ENCODE data around the gene CPB2.

The CPB2 gene

GRCh38 chr13:46097663-46098062 lies 7.2 kb downstream of the CPB2 start:
- Mint-ChIP-seq H3K4me3 (no peak overlapping the region), H3K27me3 (ENCODE audit: low read depth) (peaks cover 24% of the 10 kb centered on the region), H3K9me3 (no peaks in the 10 kb centered on the region), H3K27ac (no peak overlapping the region), H3K4me1 (ENCODE audit: low read depth) (no peaks in the 10 kb centered on the region), H3K36me3 (ENCODE audit: low read depth) (no peaks in the 10 kb centered on the region)
- DNase-seq (ENCODE audit: low spot score): no peak

- H3K4me3 Mint-ChIP-seq: no peak overlapping the region
- no peak for DNase-seq (ENCODE audit: low spot score)
These were observed 7.8 kb downstream of the CPB2 start for GRCh38 chr13:46097015-46097414.

GRCh38 chr13:46094478-46094877 lies 10.4 kb downstream of the CPB2 start:
- Mint-ChIP-seq H3K36me3 (ENCODE audit: low read depth) (no peaks in the 10 kb centered on the region), H3K9me3 (no peaks in the 10 kb centered on the region)

More at GRCh38 chr13:46097015-46097414, 7.8 kb downstream of the CPB2 start:
- H3K27me3 Mint-ChIP-seq (ENCODE audit: low read depth): peaks cover 27% of the 10 kb centered on the region
- H3K36me3 Mint-ChIP-seq (ENCODE audit: low read depth): no peaks in the 10 kb centered on the region
- no peak overlapping the region for H3K27ac Mint-ChIP-seq
- no peaks in the 10 kb centered on the region for H3K4me1 Mint-ChIP-seq (ENCODE audit: low read depth)
- H3K9me3 Mint-ChIP-seq: no peaks in the 10 kb centered on the region

GRCh38 chr13:46088821-46089562 lies 15.8 kb downstream of the CPB2 start:
- H3K27ac Mint-ChIP-seq: no peak overlapping the region
- no peak overlapping the region for H3K4me3 Mint-ChIP-seq
- H3K36me3 Mint-ChIP-seq (ENCODE audit: low read depth): no peaks in the 10 kb centered on the region

More at GRCh38 chr13:46094478-46094877, 10.4 kb downstream of the CPB2 start:
- H3K4me3 Mint-ChIP-seq: no peak overlapping the region
- H3K27me3 Mint-ChIP-seq (ENCODE audit: low read depth): peaks cover 27% of the 10 kb centered on the region
- no peak overlapping the region for H3K27ac Mint-ChIP-seq
- DNase-seq (ENCODE audit: low spot score): no peak
- no peaks in the 10 kb centered on the region for H3K4me1 Mint-ChIP-seq (ENCODE audit: low read depth)

GRCh38 chr13:46087481-46087880 lies 17.4 kb downstream of the CPB2 start:
- H3K27ac Mint-ChIP-seq: no peak overlapping the region
- no peaks in the 10 kb centered on the region for H3K36me3 Mint-ChIP-seq (ENCODE audit: low read depth)
- no peak overlapping the region for H3K4me3 Mint-ChIP-seq
- H3K9me3 Mint-ChIP-seq: no peaks in the 10 kb centered on the region
- H3K4me1 Mint-ChIP-seq (ENCODE audit: low read depth): peaks cover 4% of the 10 kb centered on the region
- no peak for DNase-seq (ENCODE audit: low spot score)
- H3K27me3 Mint-ChIP-seq (ENCODE audit: low read depth): peaks cover 8% of the 10 kb centered on the region

More at GRCh38 chr13:46088821-46089562, 15.8 kb downstream of the CPB2 start:
- H3K27me3 Mint-ChIP-seq (ENCODE audit: low read depth): peaks cover 15% of the 10 kb centered on the region
- H3K4me1 Mint-ChIP-seq (ENCODE audit: low read depth): peaks cover 4% of the 10 kb centered on the region
- DNase-seq (ENCODE audit: low spot score): no peak
- no peaks in the 10 kb centered on the region for H3K9me3 Mint-ChIP-seq

- Mint-ChIP-seq H3K4me1 (ENCODE audit: low read depth) (peaks cover 4% of the 10 kb centered on the region), H3K9me3 (no peaks in the 10 kb centered on the region), H3K4me3 (no peak overlapping the region), H3K27ac (no peak overlapping the region), H3K27me3 (ENCODE audit: low read depth) (peaks cover 8% of the 10 kb centered on the region), H3K36me3 (ENCODE audit: low read depth) (no peaks in the 10 kb centered on the region)
- DNase-seq (ENCODE audit: low spot score): no peak
These were observed 17.8 kb downstream of the CPB2 start for GRCh38 chr13:46086985-46087384.

- no peak for DNase-seq (ENCODE audit: low spot score)
- H3K36me3 Mint-ChIP-seq (ENCODE audit: low read depth): no peaks in the 10 kb centered on the region
These were observed 18.4 kb downstream of the CPB2 start for GRCh38 chr13:46086421-46086922.

GRCh38 chr13:46085737-46086136 lies 19.1 kb downstream of the CPB2 start:
- no peaks in the 10 kb centered on the region for H3K36me3 Mint-ChIP-seq (ENCODE audit: low read depth)
- H3K27me3 Mint-ChIP-seq (ENCODE audit: low read depth): peaks cover 7% of the 10 kb centered on the region
- H3K27ac Mint-ChIP-seq: no peak overlapping the region
- H3K9me3 Mint-ChIP-seq: no peaks in the 10 kb centered on the region
- no peak for DNase-seq (ENCODE audit: low spot score)
- no peak overlapping the region for H3K4me3 Mint-ChIP-seq
- H3K4me1 Mint-ChIP-seq (ENCODE audit: low read depth): peaks cover 4% of the 10 kb centered on the region

More at GRCh38 chr13:46086421-46086922, 18.4 kb downstream of the CPB2 start:
- Mint-ChIP-seq H3K4me3 (no peak overlapping the region), H3K4me1 (ENCODE audit: low read depth) (peaks cover 4% of the 10 kb centered on the region), H3K27ac (no peak overlapping the region), H3K9me3 (no peaks in the 10 kb centered on the region), H3K27me3 (ENCODE audit: low read depth) (peaks cover 7% of the 10 kb centered on the region)

- Mint-ChIP-seq H3K4me1 (ENCODE audit: low read depth) (peaks cover 4% of the 10 kb centered on the region), H3K27me3 (ENCODE audit: low read depth) (peaks cover 20% of the 10 kb centered on the region), H3K9me3 (no peaks in the 10 kb centered on the region), H3K4me3 (no peak overlapping the region), H3K36me3 (ENCODE audit: low read depth) (no peaks in the 10 kb centered on the region), H3K27ac (no peak overlapping the region)
- no peak for DNase-seq (ENCODE audit: low spot score)
These were observed 22.5 kb downstream of the CPB2 start for GRCh38 chr13:46082324-46082723.

- Mint-ChIP-seq H3K36me3 (ENCODE audit: low read depth) (no peaks in the 10 kb centered on the region), H3K27me3 (ENCODE audit: low read depth) (peaks cover 33% of the 10 kb centered on the region), H3K4me3 (no peak overlapping the region), H3K27ac (no peak overlapping the region), H3K9me3 (no peaks in the 10 kb centered on the region), H3K4me1 (ENCODE audit: low read depth) (peaks cover 4% of the 10 kb centered on the region)
- no peak for DNase-seq (ENCODE audit: low spot score)
These were observed 25.1 kb downstream of the CPB2 start for GRCh38 chr13:46079770-46080169.

- no peak overlapping the region for H3K4me3 Mint-ChIP-seq
- H3K4me1 Mint-ChIP-seq (ENCODE audit: low read depth): peaks cover 4% of the 10 kb centered on the region
- DNase-seq (ENCODE audit: low spot score): no peak
- H3K27ac Mint-ChIP-seq: no peak overlapping the region
- H3K9me3 Mint-ChIP-seq: no peaks in the 10 kb centered on the region
- no peaks in the 10 kb centered on the region for H3K36me3 Mint-ChIP-seq (ENCODE audit: low read depth)
- peaks cover 37% of the 10 kb centered on the region for H3K27me3 Mint-ChIP-seq (ENCODE audit: low read depth)
These were observed 27.6 kb downstream of the CPB2 start for GRCh38 chr13:46077265-46077664.

- no peaks in the 10 kb centered on the region for H3K9me3 Mint-ChIP-seq
- H3K4me1 Mint-ChIP-seq (ENCODE audit: low read depth): peaks cover 4% of the 10 kb centered on the region
- no peak for DNase-seq (ENCODE audit: low spot score)
- H3K27ac Mint-ChIP-seq: no peak overlapping the region
- H3K27me3 Mint-ChIP-seq (ENCODE audit: low read depth): peaks cover 39% of the 10 kb centered on the region
- no peak overlapping the region for H3K4me3 Mint-ChIP-seq
- H3K36me3 Mint-ChIP-seq (ENCODE audit: low read depth): no peaks in the 10 kb centered on the region
These were observed 28.0 kb downstream of the CPB2 start for GRCh38 chr13:46076827-46077226.

- Mint-ChIP-seq H3K27ac (no peak overlapping the region), H3K4me1 (ENCODE audit: low read depth) (peaks cover 4% of the 10 kb centered on the region), H3K36me3 (ENCODE audit: low read depth) (no peaks in the 10 kb centered on the region), H3K4me3 (no peak overlapping the region), H3K27me3 (ENCODE audit: low read depth) (peaks cover 46% of the 10 kb centered on the region), H3K9me3 (no peaks in the 10 kb centered on the region)
- DNase-seq (ENCODE audit: low spot score): no peak
These were observed 29.0 kb downstream of the CPB2 start for GRCh38 chr13:46075811-46076210.

- no peak overlapping the region for H3K4me3 Mint-ChIP-seq
- H3K9me3 Mint-ChIP-seq: no peaks in the 10 kb centered on the region
- no peaks in the 10 kb centered on the region for H3K4me1 Mint-ChIP-seq (ENCODE audit: low read depth)
- no peaks in the 10 kb centered on the region for H3K36me3 Mint-ChIP-seq (ENCODE audit: low read depth)
- H3K27me3 Mint-ChIP-seq (ENCODE audit: low read depth): peaks cover 27% of the 10 kb centered on the region
- no peak overlapping the region for H3K27ac Mint-ChIP-seq
- DNase-seq (ENCODE audit: low spot score): no peak
These were observed 33.1 kb downstream of the CPB2 start for GRCh38 chr13:46071590-46072249.

Data from T-helper 2 cell treated with Interferon-gamma antibody and Interleukin-4, amounts not matched to agents 5 μg/mL and 100 μg/mL, for 36 hours (primary cell).